PC-9 (cell line): ENCODE data around the gene SLIT1. TPM values are rescaled to one million over a fixed set of nuclear protein-coding genes. Genes with fewer than 3 reads are reported as not detected.
A peak's percentile ranks its signal among the peaks of the same experiment; 100 is the strongest.

Source experiments
- BruUV-seq: library from RNA; stranded (reverse); fragments of 400-500 nt; replicated peaks from 2 replicates; lab custom pipeline; 2021; lab: Mats Ljungman, UMichigan
- CTCF ChIA-PET: fragments of 300-600 bp; sonication (Branson Sonifier 250); formaldehyde crosslinking; loops from one replicate; lab custom pipeline; 2022; ENCODE audit warnings: antibody characterized with exemption; lab: Charles Lee
- POLR2A ChIA-PET: fragments of 300-600 bp; sonication (Branson Sonifier 250); formaldehyde crosslinking; loops from one replicate; lab custom pipeline; 2022; ENCODE audit warnings: antibody characterized with exemption; ENCODE audit not compliant: unreplicated experiment; lab: Charles Lee
- DNase-seq, 2 experiments: peaks; one replicate each; pipeline versions ENCODE4 v3.0.0 to v3.0.0-alpha.2; 2015 to 2022; ENCODE audit warnings: mixed read lengths in 1 of 2
- H2AFZ ChIP-seq: fragments of 200-600 bp; sonication (generic); 2 replicates; pipeline ENCODE4 v1.8.1; 2017; ENCODE audit warnings: antibody characterized with exemption
- H3F3A ChIP-seq: fragments of 200-600 bp; sonication (generic); 2 replicates; pipeline ENCODE4 v1.8.1; 2017; ENCODE audit warnings: antibody characterized with exemption, mild to moderate bottlenecking, low read depth; ENCODE audit not compliant: insufficient read depth
- H3K27ac ChIP-seq: fragments of 200-600 bp; sonication (generic); 2 replicates; pipeline ENCODE4 v1.6.1; 2016; ENCODE audit warnings: mixed run types
- H3K27me3 ChIP-seq: fragments of 200-600 bp; sonication (generic); 2 replicates; pipeline ENCODE4 v1.6.1; 2016; ENCODE audit warnings: low read depth, mixed run types; ENCODE audit not compliant: insufficient read depth
- H3K36me3 ChIP-seq: fragments of 200-600 bp; sonication (generic); 2 replicates; pipeline ENCODE4 v1.6.1; 2016; ENCODE audit warnings: low read depth, mixed run types
- H3K4me1 ChIP-seq: fragments of 200-600 bp; sonication (generic); replicated peaks from 2 replicates; pipeline ENCODE4 v1.6.1; 2016; ENCODE audit warnings: mixed run types; ENCODE audit not compliant: insufficient read depth
- H3K4me2 ChIP-seq: fragments of 200-600 bp; sonication (generic); 2 replicates; pipeline ENCODE4 v1.6.1; 2017; ENCODE audit warnings: mixed run types
- H3K4me3 ChIP-seq: fragments of 200-600 bp; sonication (generic); 2 replicates; pipeline ENCODE4 v1.6.1; 2016; ENCODE audit warnings: mixed run types
- H3K79me2 ChIP-seq: fragments of 200-600 bp; sonication (generic); 2 replicates; pipeline ENCODE4 v1.6.1; 2017; ENCODE audit warnings: low read depth, mixed run types
- H3K9me2 ChIP-seq: fragments of 200-600 bp; sonication (generic); 2 replicates; pipeline ENCODE4 v1.8.1; 2017; ENCODE audit warnings: mild to moderate bottlenecking; ENCODE audit not compliant: insufficient read depth
- H3K9me3 ChIP-seq: fragments of 200-600 bp; sonication (generic); 2 replicates; pipeline ENCODE4 v1.8.1; 2016; ENCODE audit warnings: low read depth; ENCODE audit not compliant: insufficient read depth
- H4K20me1 ChIP-seq: fragments of 200-600 bp; sonication (generic); 2 replicates; pipeline ENCODE4 v1.8.1; 2017; ENCODE audit not compliant: insufficient read depth
- CTCF ChIP-seq: fragments of 200-600 bp; sonication (generic); conservative IDR thresholded peaks from 2 replicates; pipeline ENCODE4 v1.6.1; 2017; ENCODE audit warnings: mixed run types, antibody characterized with exemption, mild to moderate bottlenecking, moderate library complexity
- EZH2 ChIP-seq: fragments of 200-600 bp; sonication (generic); IDR thresholded peaks from 2 replicates; pipeline ENCODE4 v1.8.0; 2017; ENCODE audit warnings: antibody characterized with exemption, low read depth
- intact Hi-C: fragments of 100-400 bp; cut with micrococcal nuclease; formaldehyde crosslinking; loops from one replicate; pipeline ENCODE4 v1.10.0; 2022; ENCODE audit not compliant: unreplicated experiment
- total RNA-seq: library from RNA; stranded (reverse); gene quantifications from 2 replicates; pipeline ENCODE4 v1.2.3, GENCODE V29; 2021

SLIT1 gene
- total RNA-seq, 1 experiment from 2014 or later, result not detected

GRCh38 chr10:97222326-97222961 is 36.7 kb upstream of the SLIT1 start:
- no peak for TF ChIP-seq EZH2
- TF ChIP-seq CTCF, result no peak
- no peaks in the 10 kb centered on the region for H3F3A ChIP-seq
- intact Hi-C loops, result no loop called here
- H2AFZ ChIP-seq, result no peak overlapping the region
- H4K20me1 ChIP-seq, result no peaks in the 10 kb centered on the region
- no peaks in the 10 kb centered on the region for H3K9me3 ChIP-seq
- no peak overlapping the region for H3K4me2 ChIP-seq
- CTCF ChIA-PET, result no interaction called here
- 0 out of 2 replicates have a peak, but pooled peaks cover 11% of the 10 kb centered on the region for H3K4me1 ChIP-seq
- no peak for DNase-seq
- no peak overlapping the region for H3K4me3 ChIP-seq
- no peaks in the 10 kb centered on the region for H3K79me2 ChIP-seq
- no peak overlapping the region for H3K27ac ChIP-seq
- no peaks in the 10 kb centered on the region for H3K9me2 ChIP-seq
- POLR2A ChIA-PET, result no interaction called here
- no TSS peak for BruUV-seq
- no peaks in the 10 kb centered on the region for H3K36me3 ChIP-seq
- H3K27me3 ChIP-seq, result no peaks in the 10 kb centered on the region

GRCh38 chr10:97220355-97220754 is 34.6 kb upstream of the SLIT1 start:
- no peak for TF ChIP-seq EZH2
- TF ChIP-seq CTCF, result no peak
- no peaks in the 10 kb centered on the region for H3K36me3 ChIP-seq
- H4K20me1 ChIP-seq, result no peaks in the 10 kb centered on the region
- no peaks in the 10 kb centered on the region for H3K79me2 ChIP-seq
- H3K4me3 ChIP-seq, result no peak overlapping the region
- intact Hi-C loops, result no loop called here
- no peaks in the 10 kb centered on the region for H3K9me2 ChIP-seq
- DNase-seq, result no peak
- no peaks in the 10 kb centered on the region for H3F3A ChIP-seq
- 0 out of 2 replicates have a peak, but pooled peaks cover 11% of the 10 kb centered on the region for H3K4me1 ChIP-seq
- H3K27ac ChIP-seq, result no peak overlapping the region
- BruUV-seq, result no TSS peak
- H3K4me2 ChIP-seq, result no peak overlapping the region
- ChIA-PET POLR2A (no interaction called here), CTCF (no interaction called here)
- no peaks in the 10 kb centered on the region for H3K27me3 ChIP-seq
- no peak overlapping the region for H2AFZ ChIP-seq
- no peaks in the 10 kb centered on the region for H3K9me3 ChIP-seq

GRCh38 chr10:97217299-97217698 is 31.5 kb upstream of the SLIT1 start:
- H3K9me2 ChIP-seq, result no peaks in the 10 kb centered on the region
- BruUV-seq, result no TSS peak
- H3K4me3 ChIP-seq, result no peak overlapping the region
- no peak for DNase-seq
- H3K4me2 ChIP-seq, result no peak overlapping the region
- H3F3A ChIP-seq, result no peaks in the 10 kb centered on the region
- H3K36me3 ChIP-seq, result no peaks in the 10 kb centered on the region
- H3K9me3 ChIP-seq, result no peaks in the 10 kb centered on the region
- no peak overlapping the region for H2AFZ ChIP-seq
- POLR2A ChIA-PET, result no interaction called here
- CTCF ChIA-PET, result no interaction called here
- 0 out of 2 replicates have a peak, but pooled peaks cover 11% of the 10 kb centered on the region for H3K4me1 ChIP-seq
- H3K79me2 ChIP-seq, result no peaks in the 10 kb centered on the region
- no peaks in the 10 kb centered on the region for H3K27me3 ChIP-seq
- TF ChIP-seq EZH2, result no peak
- TF ChIP-seq CTCF, result no peak
- 0 out of 2 replicates have a peak overlapping the region, but pooled peaks have one; percentile 47 for H3K27ac ChIP-seq
- no peaks in the 10 kb centered on the region for H4K20me1 ChIP-seq
- intact Hi-C loops, result no loop called here
